Stimulated activated CD8-positive, alpha-beta memory T cell treated with anti-CD3 and anti-CD28 coated beads, Interleukin-4, amount 100 ng/mL, for 48 hours (primary cell): ENCODE data around the gene ALDH3B1.
"Not testable (repeated sequence)": the region's sequence is repeated elsewhere in the genome, so short reads cannot be mapped to it uniquely, and the experiment has no call there.

Source experiments
- DNase-seq: peaks from one replicate; pipeline ENCODE4 v3.0.0-alpha.2; 2020

The ALDH3B1 gene

GRCh38 chr11:68010090-68011041, at the start of gene ALDH3B1:
Gene ALDH3B1, plus strand, starts transcription at chr11:68010327. Its CDS starts 4,971 bp downstream, at chr11:68015298.
- no peak for DNase-seq

- DNase-seq: not testable (repeated sequence)
These were observed 46.9 kb upstream of the ALDH3B1 start for GRCh38 chr11:67963217-67963616.

GRCh38 chr11:67963879-67964278, 46.2 kb upstream of the ALDH3B1 start:
- not testable (repeated sequence) for DNase-seq

- DNase-seq: not testable (repeated sequence)
These were observed 45.4 kb upstream of the ALDH3B1 start for GRCh38 chr11:67964746-67965145.

- DNase-seq: not testable (repeated sequence)
These were observed 44.2 kb upstream of the ALDH3B1 start for GRCh38 chr11:67965830-67966348.

GRCh38 chr11:67974746-67975145, 35.4 kb upstream of the ALDH3B1 start:
- DNase-seq: not testable (repeated sequence)

GRCh38 chr11:67978766-67979418, 31.2 kb upstream of the ALDH3B1 start:
- peak; percentile 41 for DNase-seq

- not testable (repeated sequence) for DNase-seq
These were observed 28.9 kb upstream of the ALDH3B1 start for GRCh38 chr11:67981226-67981625.

- not testable (repeated sequence) for DNase-seq
These were observed 27.8 kb upstream of the ALDH3B1 start for GRCh38 chr11:67982255-67982857.

GRCh38 chr11:67983951-67984350, 26.2 kb upstream of the ALDH3B1 start:
- DNase-seq: no peak

- DNase-seq: not testable (repeated sequence)
These were observed 24.8 kb upstream of the ALDH3B1 start for GRCh38 chr11:67985302-67985701.

GRCh38 chr11:67990546-67991346, 19.4 kb upstream of the ALDH3B1 start:
- DNase-seq: not testable (repeated sequence)

GRCh38 chr11:67991347-67992121, 18.6 kb upstream of the ALDH3B1 start:
- not testable (repeated sequence) for DNase-seq

GRCh38 chr11:67993821-67994220, 16.3 kb upstream of the ALDH3B1 start:
- peak; percentile 59 for DNase-seq

- DNase-seq: not testable (repeated sequence)
These were observed 15.7 kb upstream of the ALDH3B1 start for GRCh38 chr11:67994387-67994786.

GRCh38 chr11:67995129-67995528, 15.0 kb upstream of the ALDH3B1 start:
- not testable (repeated sequence) for DNase-seq

- not testable (repeated sequence) for DNase-seq
These were observed 14.5 kb upstream of the ALDH3B1 start for GRCh38 chr11:67995579-67995978.

- DNase-seq: no peak
These were observed 14.1 kb upstream of the ALDH3B1 start for GRCh38 chr11:67996051-67996450.

- DNase-seq: peak; percentile 74
These were observed 13.3 kb upstream of the ALDH3B1 start for GRCh38 chr11:67996622-67997474.

GRCh38 chr11:67997475-67997921, 12.6 kb upstream of the ALDH3B1 start:
- DNase-seq: no peak
